Activated T-cell treated with anti-CD3 and anti-CD28 coated beads, Interleukin-2, amount 50 U/mL, for 1 hour (primary cell): ENCODE data around the gene FAM3B.
"Not testable (repeated sequence)": the region's sequence is repeated elsewhere in the genome, so short reads cannot be mapped to it uniquely, and the experiment has no call there.

ENCODE experiments used
- DNase-seq: peaks from one replicate; pipeline ENCODE4 v3.0.0-alpha.2; 2020

Gene FAM3B

DNA sequence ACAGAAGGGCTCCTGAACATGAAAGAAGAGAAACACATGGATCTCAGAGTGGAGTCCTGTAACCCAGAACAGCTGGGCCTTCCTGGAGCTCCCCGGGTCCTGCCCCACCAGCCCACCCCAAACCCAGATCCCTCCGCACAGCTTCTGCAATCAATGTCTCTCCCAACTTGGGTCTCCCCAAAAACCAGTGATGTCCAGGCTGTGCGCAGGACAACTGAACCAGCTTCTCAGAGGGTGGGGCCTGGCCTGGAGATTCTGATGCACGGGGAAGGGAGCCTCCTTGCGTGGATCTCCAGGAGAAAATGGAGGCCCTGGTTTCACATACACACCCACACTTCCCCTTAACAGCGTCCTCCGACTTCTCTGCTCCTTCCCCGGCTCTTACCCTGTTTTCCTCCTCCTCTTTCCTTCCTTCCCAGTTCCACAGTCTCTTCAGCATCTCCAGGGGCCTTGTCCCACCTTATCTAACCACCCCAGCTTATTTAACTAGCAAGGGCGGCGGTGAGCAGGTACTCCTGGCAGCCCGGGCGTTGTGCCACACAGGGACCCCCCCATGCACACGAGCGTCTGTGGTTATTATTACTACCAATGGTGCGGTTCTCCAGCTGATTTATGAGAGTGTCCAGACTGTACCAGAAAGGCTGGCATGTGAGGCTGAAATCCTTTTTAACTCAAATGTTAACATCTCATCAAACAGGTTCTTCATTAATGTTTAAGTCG, 34.0 kb downstream of the FAM3B start:
- DNase-seq = no peak

DNA sequence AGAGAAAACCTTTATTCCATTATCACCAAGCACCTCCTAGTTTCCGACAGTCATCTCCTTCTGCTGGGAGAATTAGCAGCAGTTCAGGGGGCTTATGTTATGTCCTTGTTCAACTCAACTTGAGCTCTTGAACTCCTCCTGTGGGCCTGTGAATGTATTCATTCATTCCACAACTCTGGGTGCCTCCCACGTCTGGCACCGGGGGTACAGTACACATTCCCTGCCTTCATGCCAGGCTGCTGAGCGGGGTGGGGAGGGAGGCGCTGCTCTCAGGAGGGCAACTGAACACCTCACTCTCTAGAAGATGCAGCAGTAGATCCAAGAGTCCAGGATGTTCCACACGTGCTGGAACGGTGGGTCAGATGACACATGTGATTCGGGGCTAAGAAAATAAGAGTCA, 40.9 kb downstream of the FAM3B start:
- no peak for DNase-seq

DNA sequence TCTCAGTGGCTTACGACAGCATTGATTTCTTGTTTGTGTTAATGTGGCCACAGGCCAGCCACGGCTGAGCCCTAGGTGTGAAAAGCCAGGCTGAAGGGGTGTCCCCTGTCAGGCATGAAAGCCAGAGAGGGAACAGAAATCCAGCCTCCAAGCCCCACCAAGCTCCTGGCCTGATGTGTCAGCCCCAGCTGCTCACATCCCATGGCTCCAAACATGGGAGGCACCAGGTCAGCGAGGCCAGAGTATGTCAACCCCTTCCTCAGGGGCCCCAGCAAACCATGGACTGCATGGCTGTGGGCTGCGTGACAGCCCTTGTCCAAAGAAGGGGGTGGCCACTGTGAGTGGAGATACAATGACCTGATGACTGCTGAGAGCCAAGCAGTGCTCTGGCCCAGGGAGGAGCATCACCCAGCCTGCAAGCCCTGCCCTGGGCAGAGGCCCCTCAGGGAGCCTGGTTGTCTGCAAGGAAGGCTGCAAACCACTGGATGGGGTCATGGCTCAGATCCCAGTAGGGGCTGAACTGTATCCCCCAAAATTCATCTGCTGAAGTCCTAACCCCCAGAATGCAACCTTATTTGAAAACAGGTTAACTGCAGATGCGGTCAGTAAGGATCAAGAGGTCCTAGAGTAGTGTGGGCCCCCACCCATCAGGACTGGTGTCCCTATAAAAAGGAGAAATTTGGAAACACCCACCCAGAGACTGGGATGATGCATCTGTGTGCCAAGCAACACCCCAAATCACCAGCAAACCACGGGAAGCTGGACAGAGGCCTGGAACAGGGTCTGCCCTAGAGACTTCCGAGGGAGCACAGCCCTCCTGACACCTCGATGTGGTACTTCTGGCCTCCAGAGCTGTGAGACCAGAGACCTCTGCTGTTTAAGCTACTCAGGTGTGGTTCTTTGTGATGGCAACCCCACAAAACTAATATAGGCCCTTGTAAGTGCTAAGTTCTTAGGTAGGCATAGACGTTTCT, 41.9 kb downstream of the FAM3B start:
- no peak for DNase-seq

DNA sequence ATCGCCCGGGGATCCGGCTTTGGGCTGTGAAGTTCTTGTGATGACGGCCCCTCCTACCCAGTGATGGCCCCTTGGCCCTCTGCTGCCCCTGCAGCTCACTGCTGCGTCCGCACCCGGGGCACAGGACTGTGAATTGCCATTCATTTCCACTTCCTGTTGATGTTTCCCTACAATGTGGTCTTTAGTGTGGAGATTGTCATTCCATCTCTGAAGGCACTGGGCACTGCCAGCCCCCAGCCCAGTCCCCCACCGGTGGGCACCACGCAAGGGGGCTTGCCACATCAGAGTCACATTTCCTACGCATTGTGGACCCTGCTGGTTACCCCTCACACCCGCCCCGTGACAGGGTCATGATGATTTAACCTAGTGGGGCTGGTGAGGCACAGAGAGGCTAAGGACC, 42.7 kb downstream of the FAM3B start:
- no peak for DNase-seq

DNA sequence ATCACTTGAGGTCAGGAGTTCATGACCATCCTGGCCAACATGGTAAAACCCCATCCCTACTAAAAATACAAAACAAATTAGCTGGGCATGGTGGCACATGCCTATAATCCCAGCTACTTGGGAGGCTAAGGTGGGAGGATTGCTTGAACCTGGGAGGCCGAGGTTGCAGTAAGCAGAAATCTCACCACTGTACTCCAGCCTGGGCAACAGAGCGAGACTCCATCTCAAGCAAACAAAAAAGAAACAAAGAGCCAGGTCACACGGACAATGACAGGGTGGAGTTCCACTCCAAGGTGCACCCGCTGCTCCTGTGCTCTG, 43.1 kb downstream of the FAM3B start:
- DNase-seq = not testable (repeated sequence)

DNA sequence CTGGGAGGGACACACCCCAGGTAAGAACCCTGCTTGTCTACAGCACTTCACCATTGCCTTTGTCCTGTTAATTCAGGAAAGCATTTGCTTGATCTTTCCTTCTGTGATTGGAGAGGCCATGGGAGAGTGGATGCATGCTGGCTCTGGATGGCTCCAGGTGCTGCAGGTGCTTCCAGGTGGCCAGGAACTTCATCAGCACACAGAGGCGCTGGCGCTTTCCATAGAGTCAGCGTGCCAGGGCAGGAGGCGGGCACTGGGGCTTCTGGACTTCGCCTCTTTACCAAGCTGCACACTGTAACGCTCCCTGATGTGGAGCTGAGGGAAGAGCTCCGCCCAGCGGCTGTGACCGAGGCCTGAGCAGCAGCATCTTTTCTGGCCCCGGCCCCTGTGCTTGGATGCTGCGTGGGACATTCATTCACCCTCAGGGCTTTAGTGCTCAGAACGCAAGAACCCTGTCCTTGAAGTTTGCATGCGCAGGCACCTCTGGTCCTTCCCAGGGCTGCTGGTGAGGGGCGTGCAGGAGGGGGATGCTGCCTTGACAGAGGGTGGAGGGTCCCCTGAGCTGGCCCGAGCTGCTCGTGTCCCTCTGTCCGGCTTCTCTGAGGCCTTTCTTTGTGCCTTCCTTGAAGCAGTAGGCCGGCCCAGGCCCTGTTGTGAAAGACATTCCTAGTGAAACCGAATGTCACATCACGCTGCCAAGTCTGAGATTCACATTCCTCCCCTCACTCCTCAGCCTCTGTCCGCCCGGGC, 43.6 kb downstream of the FAM3B start:
- no peak for DNase-seq

DNA sequence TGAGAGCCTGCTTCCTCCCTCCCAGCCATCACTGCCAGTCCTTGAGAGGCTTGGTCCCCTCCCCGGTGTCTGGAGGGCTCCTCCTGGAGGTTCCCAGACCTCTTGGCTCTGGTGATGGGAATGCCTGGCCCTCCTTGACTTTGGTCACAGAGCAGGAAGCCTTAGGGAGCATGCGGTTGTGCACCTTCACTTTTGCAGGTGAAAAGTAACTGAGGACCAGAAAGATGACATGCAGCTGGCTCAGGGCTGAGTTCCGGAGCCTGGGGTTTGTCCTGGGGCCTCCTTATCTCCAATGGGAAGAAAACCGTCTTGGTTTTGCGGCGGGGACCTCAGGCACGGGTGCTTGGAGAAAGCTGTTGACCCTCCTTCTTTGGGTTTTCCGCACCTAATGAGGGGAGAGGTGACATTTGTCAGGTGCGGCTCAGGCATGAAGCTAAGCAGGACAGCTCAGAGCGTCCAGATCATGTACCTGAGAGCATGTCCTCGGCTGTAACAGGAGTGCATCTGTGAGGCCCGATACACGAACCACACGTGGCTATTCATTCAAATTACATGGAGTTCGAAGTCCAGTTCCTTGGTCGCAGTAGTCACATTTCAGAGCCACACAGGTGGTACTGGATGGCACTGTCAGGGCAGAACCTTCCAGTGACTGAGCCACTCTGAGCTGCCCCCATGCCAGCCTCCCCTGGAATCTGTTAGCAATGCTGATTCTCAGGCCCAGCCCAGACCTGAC, 44.6 kb downstream of the FAM3B start:
- no peak for DNase-seq

DNA sequence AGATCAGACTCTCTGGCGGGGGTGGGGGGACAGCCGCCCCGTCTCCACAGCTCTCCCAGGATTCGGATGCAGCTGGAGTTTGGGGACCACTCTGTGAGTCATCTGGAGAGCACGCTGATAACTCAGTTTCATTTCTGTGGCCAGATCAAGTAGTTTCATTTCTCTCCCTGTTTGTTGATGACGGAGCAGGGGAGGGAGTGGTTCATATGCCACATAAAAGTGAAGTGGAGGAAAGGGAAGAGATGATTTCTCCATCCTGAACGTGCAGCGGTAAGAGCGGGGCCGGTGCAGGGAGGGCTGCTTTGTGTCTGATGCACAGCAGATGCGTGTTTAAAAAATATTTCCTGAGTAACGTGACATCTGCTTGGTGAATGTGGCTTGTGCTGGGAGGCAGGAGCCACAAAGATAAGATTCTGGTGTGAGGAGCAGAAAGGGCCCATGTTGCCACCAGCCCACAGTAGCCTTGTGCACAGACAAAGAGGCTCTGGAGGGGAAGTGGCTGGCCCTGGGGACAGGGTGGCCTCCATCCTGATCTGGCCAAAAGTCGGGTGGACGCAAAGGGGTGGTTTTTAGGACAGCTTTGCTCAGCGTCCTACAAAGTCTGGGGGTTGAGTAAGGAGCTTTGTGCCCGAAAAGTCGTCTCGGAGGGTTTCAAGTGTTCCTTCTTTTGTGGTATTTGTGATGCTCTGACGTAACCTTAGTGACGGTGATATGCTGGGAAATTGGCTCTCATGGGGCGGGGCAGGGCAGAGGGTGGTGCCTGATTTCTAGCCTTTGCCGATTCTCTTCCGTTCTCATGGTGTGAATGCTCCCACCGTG, 45.4 kb downstream of the FAM3B start, which contains the start of gene MX2:
Gene MX2 (plus strand): TSS at position 242 of the 819 bp plus-strand sequence. CDS start 14,880 bp downstream, outside the sequence.
- DNase-seq = peak; percentile 74

DNA sequence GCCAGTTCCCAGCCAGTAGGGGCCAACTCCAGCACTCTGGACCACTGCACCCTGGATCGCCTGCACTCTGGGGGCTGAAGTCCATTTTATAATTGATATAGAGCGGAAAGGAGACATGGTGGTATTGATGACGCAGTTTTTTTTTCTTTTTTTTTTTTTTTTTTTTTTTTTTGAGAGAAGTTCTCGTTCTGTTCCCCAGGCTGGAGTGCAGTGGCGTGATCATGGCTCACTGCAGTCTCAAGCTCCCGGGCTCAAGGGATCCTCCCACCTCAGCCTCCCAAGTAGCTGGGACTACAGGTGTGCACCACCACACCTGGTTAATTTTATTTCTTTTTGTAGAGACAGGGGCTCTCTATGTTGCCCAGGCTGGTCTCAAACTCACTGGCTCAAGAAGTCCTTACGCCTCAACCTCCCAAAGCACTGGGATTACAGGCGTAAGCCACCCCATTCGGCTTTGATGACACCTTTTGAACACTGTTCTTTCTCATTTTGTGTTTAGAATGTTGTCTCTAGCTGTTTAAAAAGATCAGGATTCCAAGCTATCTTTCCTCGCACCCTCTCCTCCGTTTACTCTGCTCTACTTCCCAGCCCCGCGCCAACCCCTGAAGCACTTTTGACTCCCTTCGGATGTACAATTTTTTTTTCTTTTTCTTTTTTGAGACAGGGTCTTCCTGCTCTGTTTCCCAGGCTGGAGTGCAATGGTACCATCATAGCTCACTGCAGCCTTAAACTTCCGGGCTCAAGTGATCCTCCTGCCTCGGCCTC, 46.2 kb downstream of the FAM3B start:
- peak; percentile 84 for DNase-seq

DNA sequence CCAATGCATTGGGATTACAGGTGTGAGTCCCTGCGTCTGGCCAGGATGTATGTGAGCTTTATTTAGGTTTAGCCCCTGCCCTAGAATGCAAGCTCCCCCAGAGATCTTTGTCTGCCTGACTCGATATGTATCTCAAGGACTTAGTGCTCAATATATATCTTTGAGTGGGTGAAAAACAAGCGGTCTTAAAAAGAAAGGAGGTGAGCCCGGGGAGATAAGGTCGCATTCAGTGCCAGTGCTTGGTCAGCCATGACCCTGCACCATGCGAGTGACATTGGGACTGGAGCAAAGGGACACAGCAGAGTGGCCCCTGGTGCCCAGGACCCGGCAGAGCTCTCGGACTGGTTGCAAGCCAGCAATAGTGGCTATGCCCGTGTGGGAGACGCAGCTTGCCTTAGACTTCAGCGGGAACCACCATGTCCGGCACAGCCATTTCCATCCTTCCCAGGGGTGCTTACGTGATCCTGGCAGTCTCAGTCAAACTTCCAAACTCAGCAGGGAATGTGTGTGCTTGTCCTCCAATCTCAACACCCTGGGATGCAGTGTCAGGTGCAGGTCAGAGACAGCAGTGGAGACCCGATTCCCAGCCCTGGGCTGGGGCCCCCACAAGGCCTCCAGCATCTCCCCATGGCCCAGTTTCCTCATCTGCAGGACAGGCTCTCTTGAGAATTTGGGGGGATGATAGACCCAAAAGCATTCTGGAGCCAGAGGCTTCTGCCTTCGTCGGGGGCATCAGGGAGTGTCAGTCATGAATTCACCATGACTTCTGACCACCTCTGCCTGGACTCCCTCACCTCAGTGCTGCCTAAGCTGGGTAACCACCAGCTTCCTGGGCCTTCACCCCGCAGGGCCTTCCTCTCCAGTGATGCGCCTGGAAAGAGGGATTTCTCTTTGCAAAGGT, 47.0 kb downstream of the FAM3B start:
- DNase-seq = no peak

DNA sequence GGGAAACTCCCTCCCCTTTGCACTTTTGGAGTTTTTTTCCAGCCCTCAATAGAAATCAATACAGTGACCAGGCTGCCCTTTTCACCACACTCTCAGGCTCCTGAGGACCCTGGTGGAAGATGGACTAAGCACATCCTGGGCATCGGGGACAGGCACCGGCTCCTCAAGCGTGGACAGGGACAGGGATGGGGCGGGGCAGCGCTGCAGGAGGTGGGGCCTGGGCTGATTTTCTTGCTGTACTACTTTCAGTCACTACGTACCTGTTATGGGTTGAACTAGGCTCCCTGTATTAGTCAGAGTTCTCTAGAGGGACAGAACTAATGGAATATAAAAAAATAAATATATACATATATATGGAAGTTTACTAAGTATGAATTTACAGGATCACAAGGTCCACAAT, 47.7 kb downstream of the FAM3B start:
- no peak for DNase-seq

DNA sequence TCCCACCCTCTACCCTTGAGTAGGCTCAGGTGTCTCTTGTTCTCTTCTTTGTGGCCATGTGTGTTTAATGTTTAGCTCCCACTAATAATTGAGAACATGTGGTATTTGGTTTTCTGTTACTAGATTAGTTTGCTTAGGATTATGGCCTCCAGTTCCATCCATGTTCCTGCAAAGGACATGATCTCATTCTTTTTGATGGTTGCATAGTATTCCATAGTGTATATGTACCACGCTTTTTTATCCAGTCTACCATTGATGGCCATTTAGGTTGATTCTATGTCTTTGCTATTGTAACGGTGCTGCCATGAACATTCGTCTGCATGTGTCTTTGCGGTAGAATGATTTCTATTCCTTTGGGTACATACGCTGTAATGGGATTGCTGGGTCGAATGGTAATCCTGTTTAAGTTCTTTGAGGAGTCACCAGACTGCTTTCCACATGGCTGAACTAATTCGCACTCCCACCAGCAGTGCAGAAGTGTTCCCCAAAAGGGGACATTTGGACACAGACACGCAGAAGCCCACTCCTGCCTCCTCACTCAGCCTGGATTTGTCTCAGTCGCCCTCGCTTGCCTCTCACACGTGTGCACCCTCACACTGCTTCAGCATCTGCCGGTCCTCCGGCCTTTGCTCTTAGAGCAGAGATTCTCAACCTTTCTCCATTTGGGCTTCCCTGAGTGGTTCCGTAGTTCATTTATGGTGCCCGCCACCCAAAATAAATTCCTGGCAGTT, 48.9 kb downstream of the FAM3B start:
- DNase-seq = no peak

DNA sequence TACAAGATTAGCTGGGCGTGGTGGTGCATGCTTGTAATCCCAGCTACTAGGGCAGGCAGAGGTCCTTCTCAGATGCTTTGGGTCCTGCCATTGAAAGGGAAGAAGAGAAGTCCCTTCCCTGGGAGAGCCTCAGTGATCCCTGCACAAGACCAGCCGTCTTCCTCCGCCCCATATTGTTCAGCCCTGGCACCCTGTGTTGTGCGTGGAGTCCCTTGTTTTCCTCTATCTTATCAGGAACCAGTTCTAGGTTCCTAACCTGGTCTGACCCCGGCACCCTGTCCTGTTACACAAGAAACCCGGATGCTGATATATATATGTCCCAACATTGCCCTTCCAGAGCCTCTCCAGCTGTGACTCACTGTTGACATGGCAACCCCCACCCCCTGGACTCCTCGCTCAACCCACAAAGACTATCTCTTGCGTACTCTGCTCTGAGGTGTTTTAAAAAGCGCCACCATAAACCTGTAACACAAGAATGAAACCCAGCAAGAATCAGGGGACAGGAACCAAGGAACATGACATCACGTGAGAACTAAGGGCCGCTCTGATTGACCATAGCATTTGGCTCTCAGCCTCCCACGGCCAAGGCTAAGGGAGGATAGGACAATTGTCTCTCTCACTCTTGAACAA, 50.0 kb downstream of the FAM3B start:
- DNase-seq = no peak

DNA sequence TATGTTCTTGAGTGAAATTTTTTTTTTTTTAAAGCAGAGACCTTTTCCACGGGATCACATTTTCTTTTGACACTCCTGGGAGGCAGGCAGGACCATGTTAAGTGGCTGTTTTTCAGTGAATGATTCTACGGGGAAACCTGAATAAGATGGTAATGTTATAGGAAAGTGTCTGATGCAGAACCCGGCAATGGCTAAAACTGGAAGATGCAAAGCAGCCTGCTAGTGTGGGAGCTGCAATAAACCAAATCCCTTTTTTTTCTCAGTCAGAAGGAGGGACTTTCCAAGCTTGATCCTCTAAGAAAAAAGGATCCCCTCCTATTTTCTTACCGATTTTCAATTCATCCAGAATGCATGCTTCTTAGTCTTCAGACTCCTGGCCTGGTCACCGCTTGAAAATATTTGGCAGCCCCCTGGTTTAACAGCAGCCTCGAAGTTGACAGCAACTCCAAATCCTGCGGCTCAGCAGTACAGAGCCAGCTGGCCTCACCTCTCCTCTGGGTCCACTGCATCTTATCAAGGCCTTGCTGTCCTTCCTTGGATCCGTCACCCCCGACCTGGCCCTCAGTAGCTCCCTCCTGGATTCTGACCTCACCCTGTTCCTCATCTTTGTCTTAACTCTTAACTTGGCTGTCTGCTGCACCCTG, 50.8 kb downstream of the FAM3B start:
- no peak for DNase-seq

DNA sequence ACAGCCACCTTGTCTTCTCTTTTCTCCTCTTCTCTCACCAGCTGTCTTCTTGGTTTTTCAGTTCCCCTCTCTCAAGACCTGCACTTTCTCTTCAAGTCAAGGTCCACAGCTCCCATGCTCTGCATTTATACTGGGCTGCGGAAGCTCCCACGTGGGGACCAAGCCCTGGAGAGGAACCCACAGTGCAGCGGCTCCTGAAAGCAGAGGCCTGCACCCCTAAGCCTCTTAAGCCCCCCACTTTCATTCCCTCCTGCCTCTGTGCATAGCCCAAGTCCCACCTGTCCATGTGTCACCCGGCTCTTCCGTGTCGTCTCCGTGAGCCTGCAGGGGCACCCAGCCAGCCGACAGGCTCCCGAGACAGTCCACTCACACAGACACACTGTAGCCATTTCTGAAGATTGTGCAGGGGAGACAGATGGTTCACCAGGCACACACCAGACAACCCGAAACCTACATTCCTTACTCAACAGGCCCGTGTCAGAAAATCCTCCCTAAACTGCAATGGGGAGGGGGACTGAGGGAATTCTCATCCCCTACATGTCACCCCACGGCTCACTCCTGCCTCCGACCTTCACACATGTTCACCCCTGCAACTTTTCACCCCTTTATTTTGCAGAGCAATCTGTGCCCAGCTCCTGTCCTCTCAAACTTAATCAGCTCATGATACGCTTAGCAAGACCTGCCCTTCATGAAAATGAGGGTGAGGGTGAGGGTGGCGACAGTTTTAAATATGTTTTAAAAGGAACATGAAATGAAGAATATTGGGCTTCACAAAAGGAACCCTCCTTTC, 51.5 kb downstream of the FAM3B start:
- no peak for DNase-seq

DNA sequence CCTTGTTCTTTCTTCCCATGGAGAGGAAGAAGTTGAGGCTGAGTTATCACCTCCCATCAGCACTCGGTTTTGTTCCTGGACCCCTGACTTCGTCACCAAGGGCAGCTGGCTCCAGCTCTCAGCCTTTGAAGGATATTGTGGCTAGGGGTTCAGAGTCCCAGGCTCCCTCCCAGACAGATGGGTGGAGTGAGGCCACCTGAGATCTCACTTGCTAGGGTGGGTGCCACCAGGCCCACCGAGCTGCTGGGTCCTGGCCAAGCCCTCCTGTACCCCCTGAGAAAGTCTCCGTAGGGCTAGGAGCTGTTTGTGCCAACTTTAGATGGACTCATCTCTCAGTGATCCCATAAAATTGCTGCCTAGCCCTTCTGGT, 52.1 kb downstream of the FAM3B start:
- DNase-seq = no peak
